ENCODE measurements around the gene SLC7A1.

Gene SLC7A1

GRCh38 chr13:29582171-29582570, 13.3 kb downstream of the SLC7A1 start:
- DNase-seq, result no peak

DNA sequence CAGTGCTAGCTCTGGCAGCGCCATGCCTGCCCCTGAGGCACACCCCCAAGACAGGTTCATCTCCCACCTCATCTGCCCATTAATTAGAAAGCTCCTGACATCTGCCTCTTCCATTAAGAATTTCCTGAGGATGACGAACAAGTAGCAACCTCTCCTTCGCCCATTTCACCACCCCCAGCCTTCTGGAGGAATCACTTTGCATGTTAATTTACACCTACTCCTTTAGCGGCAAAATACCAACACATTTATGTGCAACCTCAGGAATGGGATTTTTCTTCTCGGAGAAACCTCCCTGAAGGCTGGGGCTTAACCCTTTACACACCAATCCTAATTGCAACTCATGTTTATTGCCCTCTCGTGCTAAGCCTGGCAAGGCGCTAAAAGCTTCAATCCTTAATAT, 13.8 kb downstream of the SLC7A1 start:
- DNase-seq, result no peak

GRCh38 chr13:29579094-29579493, 16.4 kb downstream of the SLC7A1 start:
- DNase-seq, result no peak

DNA sequence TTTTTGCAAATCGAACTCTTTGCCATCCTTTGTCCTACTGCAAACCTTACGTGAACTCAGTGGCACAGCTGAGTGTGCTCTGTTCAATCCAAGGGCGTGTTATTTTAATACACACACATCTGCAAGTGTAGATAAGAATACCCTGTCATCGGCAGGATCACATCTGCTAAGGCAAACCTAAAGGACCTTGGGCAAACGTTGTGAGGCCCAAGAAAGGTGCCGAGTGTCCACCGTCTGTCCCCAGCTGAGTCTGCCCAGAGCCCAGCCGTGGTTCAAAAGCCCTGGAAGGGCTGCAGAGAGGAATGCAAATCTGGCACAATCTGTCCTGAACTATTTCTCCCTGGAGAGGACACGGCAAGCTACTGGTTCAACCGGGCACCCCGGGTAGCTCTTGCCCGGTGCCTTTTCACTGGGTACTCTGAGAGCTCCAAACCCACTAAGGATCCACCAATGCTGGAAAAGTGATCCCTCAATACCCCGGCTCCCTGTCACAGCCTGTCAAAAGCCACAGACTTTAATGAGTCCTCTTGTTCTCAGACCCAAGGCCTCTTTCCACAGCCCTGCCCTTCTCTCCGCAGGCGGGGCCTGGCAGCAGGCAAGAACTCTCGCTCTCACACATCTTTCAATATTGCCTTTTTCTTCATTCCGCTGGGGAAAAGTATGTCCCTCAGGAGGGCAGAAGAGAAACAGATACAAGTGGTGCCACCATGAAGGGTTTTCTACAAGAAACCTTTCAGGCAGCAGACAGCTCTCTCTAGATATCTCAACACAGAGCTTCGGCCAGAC, 17.0 kb downstream of the SLC7A1 start:
- no peak for DNase-seq

DNA sequence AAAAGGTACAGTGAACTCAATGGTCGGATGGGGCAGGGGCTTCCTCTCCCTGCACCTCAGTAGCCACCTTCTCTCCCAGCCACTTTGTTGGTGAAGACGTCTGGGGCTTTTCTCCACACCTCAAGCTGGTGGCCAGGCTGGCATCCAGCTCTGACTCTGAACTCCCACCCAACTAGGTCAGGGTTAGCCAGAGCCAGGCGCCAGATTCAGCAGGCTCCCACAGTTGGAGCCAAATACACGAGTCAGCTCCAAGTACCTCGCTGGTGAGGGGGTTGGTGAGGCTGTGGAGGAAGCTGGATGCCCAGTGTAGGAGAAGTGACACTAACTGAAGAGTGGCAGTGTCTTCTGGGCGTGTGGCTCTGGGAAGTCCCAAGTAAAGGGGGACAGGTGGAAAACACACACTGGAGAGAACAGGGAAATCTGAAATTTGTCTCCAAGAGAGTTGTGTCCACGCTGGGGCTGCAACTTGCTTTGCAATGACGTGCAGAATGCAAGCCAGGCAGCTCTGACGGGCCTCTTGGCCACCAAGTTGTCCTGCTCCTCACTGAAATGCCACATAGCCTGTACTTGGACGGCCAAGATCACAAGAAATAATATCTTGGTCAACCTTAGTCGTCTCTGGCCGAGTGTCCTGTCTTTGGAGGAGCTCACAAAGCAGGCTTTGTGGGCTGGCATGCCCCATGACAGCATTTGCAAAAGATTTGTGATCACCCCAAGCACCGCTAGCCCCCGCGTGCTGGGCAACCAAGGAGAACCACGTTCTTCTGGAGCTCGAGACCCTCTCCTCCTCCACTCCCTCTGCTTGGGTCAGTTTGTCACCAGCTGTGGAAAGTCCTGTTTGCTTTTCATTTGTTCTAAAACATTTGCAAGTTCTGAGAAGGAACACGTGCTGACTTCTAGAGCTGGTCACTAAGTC, 18.1 kb downstream of the SLC7A1 start:
- no peak for DNase-seq

DNA sequence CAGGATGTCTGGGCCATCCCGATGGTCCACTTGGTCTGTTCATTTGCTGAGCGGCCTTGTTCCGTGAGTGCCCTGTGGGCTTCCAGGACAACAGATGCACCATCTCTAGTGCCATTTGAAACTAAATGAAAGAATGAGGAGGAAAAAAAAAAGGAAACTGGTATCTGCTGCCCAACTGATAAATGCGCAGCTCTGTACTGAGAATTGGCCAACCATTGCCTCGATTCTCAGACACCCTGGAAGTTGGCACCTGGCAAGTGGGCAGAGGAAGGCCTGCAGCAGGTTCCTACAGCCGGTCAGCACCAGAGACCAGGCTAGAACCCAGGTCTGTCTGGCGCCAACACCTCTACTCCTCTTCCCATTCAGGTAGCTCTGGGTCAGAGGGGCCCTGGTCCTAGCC, 18.9 kb downstream of the SLC7A1 start:
- DNase-seq, result no peak

GRCh38 chr13:29575098-29575497, 20.4 kb downstream of the SLC7A1 start:
- DNase-seq, result no peak

GRCh38 chr13:29573190-29573589, 22.3 kb downstream of the SLC7A1 start:
- peak in 1 of 2 donors; percentile 14 for DNase-seq

DNA sequence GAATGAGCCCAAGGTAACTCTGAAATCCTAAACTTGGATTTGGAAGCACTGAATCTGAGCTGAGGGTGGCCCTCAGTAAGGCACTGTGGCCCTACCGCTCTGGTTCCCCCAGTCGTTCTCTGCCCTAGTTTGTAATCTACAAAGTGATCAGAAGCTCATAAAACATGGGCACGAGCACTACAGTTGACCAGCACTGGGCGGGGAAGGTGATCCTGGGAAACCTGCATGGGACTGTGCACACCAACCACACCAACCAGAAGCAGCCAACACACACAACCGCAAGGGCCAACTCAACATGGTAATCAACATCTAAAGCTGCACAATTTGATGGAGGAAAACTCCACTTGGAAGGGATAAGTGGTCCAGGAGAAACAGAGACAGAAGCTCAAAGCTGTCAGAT, 22.9 kb downstream of the SLC7A1 start:
- DNase-seq, result no peak

DNA sequence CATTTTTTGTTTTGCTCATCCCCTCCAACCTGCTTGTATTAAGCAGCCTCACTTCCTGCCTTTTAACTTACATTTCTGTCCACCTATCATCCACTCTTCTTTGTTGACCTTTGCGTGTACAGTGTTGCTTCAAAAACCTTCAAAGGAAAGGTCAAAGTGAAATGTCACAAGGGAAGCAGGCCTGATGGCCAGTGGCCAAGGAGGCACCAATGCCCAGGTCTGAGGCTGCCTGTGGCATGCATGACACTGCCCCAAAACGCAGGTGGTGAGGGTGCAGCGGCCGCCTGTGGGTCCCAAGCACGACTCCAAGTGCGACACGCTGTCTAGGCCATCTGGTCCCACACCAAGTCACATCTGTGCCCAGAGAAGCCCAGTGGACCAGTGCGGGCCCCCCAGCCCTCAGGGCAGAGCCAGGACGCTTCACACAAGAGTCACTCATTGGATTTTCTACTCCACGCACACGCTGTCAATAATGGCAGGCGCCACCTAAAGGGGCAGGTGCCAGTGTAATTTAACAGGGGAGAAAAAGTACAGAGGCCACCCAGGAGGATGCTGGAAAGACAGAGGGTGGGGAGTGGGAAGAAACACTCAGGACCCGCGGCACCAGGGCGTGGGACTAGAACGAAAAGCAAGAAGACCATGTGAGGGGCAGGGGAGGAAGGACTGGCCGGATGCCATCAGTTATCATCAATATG, 23.5 kb downstream of the SLC7A1 start:
- DNase-seq, result no peak

DNA sequence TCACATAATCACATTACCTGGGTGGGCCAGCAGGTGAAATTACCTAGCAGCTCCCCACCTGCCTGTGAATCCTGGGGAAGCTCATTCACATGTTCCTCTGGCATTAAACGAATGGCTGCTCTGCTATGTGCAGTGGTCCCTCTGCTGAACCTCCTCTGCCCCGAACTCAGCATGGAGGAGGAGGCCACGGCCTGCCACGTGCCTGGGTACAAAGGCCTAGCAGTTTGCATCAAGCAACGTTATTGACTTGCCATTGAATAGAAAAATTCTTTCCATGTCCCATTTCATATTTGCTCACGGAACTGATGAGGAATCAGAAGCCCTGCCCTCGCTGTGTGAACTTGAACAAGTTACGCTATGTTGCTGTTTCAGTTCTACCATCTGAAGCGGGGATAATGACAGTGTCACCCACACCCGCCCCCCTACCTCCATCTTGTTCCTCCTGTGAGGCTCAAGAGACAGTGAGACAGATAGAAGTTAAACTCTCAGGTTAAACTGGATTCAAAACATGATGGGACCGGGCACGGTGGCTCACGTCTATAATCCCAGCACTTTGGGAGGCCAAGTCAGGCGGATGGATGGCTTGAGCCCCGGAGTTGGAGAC, 25.3 kb downstream of the SLC7A1 start:
- DNase-seq, result no peak

- no peak for DNase-seq
Measured at GRCh38 chr13:29569253-29570050, 26.0 kb downstream of the SLC7A1 start.

DNA sequence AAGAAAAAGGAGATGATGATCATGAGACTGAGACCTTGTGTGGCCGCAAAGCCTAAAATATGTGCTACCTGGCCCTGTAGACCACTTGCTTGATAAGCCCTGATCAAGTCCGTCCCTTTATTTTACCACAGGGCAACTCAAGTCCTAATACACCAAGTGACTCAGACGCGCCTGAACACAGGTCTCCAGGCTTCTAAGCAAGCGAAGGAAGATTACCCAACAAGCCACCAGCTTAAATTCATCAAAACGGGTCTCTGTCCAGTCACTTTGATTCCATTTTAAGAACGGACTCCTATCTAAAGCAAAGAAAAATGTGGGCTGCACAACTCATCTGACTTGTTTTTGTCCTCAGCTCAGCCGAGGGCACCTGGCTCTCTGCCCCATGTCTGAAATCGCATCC, 26.8 kb downstream of the SLC7A1 start:
- DNase-seq, result no peak

DNA sequence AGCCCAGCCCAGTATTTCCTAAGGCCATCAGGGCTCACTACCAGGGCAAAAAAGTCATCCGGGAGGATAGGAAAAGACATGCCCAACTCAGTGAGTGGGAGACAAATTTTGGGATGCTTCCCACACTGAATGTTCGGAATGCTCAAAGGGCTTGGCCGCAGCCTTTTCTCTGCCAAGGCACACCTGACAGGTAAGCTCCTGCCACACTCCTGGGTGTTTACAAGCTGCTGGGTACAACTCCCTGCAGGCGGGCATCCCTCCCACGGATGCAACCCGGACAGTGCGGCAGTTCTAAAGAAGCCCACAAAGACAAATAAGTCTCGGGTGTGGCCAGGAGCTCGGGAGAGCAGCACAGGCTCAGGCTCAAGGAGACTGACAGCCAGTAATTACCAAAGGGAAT, 28.1 kb downstream of the SLC7A1 start:
- no peak for DNase-seq

DNA sequence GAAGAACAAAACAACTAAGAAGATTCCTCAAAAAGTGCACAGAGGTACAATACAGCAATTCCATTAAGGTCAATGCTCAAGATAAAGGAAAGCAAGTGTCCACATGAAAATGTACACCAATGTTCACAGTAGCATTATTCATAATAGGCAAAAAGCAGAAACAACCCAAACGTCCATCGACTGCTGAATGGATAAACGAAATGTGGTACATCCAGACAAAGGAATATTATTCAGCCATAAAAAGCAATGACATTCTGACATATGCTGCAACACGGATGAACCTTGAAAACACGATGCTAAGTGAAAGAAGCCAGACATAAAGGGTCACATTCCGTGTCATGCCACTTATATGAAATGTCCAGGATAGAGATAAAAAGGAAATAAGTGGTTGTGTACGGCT, 29.3 kb downstream of the SLC7A1 start:
- DNase-seq, result no peak

DNA sequence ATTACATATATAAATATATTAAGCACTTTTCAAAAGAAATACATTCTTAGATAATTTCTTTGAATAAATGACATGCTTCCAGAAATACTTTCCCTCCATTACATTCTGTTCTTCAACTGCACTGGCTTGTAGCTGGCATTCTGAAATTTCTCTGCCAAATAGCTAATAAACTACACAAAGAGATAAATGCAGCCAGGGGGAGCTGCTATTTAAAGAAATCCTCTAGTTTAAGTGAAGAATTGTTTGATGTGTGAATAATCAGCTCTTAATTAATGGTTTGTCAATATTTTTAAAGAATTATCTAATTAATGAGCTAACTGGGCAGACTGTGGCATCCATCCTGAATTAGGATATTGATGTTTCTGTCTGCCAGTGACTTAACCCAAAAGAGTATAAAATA, 30.7 kb downstream of the SLC7A1 start:
- DNase-seq, result no peak

- no peak for DNase-seq
Measured at GRCh38 chr13:29564373-29564772, 31.1 kb downstream of the SLC7A1 start.

GRCh38 chr13:29563941-29564340, 31.5 kb downstream of the SLC7A1 start:
- DNase-seq, result no peak

GRCh38 chr13:29562786-29563438, 32.6 kb downstream of the SLC7A1 start:
- no peak for DNase-seq

DNA sequence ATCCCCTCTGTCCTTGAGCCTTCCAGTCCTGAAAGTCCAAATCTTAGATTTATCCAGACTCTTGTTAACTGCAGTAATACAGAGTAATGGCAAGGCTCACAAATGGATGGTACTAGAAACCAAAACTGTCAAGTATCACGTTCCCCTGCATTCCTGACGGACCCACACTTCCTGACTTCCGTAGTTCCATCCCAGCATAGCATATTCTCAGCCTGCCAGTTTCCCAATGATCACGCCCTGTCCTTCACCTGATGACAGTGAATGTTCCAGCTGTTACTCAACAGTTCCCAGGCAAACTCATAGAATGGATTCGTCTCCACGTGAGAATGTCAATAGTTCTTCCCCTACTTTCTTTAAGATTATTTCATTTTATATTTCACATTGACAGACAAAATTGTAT, 33.6 kb downstream of the SLC7A1 start:
- no peak for DNase-seq

GRCh38 chr13:29556742-29557141, 38.7 kb downstream of the SLC7A1 start:
- no peak for DNase-seq

DNA sequence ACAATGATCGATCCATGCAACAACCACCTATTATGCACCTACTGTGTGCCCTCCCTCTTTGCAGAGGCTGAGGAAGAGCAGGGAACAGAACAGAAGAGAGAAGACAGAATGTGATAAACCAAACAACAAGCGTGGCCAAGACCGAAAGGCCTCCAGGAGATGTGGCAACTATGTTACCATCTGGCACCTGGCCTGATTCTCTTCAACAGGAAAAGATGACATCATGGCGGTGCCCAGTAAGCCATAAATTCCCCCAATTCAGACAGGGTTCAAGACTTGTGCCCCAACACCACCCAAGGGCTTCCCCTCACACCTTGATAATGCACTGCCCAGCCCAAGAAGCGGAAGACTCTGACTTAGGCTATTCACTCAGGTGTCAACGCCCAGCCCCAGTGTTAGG, 44.3 kb downstream of the SLC7A1 start:
- no peak for DNase-seq

Data from CD4-positive, alpha-beta T cell treated with Interleukin-4 for 1 hour (primary cell).